ENCODE data around the gene ADD2.

Gene ADD2

GRCh38 chr2:70683455-70683854 lies 84.5 kb downstream of the ADD2 start:
- TF ChIP-seq GATA1 (IDR thresholded peaks at IDR 0.05; ENCODE audit: low read depth, low read length) (no peak), POLR2A (IDR thresholded peaks at IDR 0.05; ENCODE audit: low read length) (no peak)
- no peak for DNase-seq

GRCh38 chr2:70680735-70681134 lies 87.3 kb downstream of the ADD2 start:
- DNase-seq: no peak
- TF ChIP-seq POLR2A (IDR thresholded peaks at IDR 0.05; ENCODE audit: low read length): no peak
- no peak for TF ChIP-seq GATA1 (IDR thresholded peaks at IDR 0.05; ENCODE audit: low read depth, low read length)

- TF ChIP-seq GATA1 (IDR thresholded peaks at IDR 0.05; ENCODE audit: low read depth, low read length): no peak
- no peak for TF ChIP-seq POLR2A (IDR thresholded peaks at IDR 0.05; ENCODE audit: low read length)
- no peak for DNase-seq
Observed at GRCh38 chr2:70679259-70679658, 88.7 kb downstream of the ADD2 start.

- DNase-seq: no peak
- TF ChIP-seq POLR2A (IDR thresholded peaks at IDR 0.05; ENCODE audit: low read length) (no peak), GATA1 (IDR thresholded peaks at IDR 0.05; ENCODE audit: low read depth, low read length) (no peak)
Observed at GRCh38 chr2:70678576-70679143, 89.3 kb downstream of the ADD2 start.

GRCh38 chr2:70676301-70677035 lies 91.5 kb downstream of the ADD2 start:
- no peak for TF ChIP-seq POLR2A (IDR thresholded peaks at IDR 0.05; ENCODE audit: low read length)
- TF ChIP-seq GATA1 (IDR thresholded peaks at IDR 0.05; ENCODE audit: low read depth, low read length): no peak
- DNase-seq: no peak

- no peak for DNase-seq
- TF ChIP-seq POLR2A (IDR thresholded peaks at IDR 0.05; ENCODE audit: low read length): no peak
- TF ChIP-seq GATA1 (IDR thresholded peaks at IDR 0.05; ENCODE audit: low read depth, low read length): no peak
Observed at GRCh38 chr2:70675862-70676261, 92.1 kb downstream of the ADD2 start.

- no peak for DNase-seq
- no peak for TF ChIP-seq GATA1 (IDR thresholded peaks at IDR 0.05; ENCODE audit: low read depth, low read length)
- no peak for TF ChIP-seq POLR2A (IDR thresholded peaks at IDR 0.05; ENCODE audit: low read length)
Observed at GRCh38 chr2:70674636-70675430, 93.2 kb downstream of the ADD2 start.

- TF ChIP-seq POLR2A (IDR thresholded peaks at IDR 0.05; ENCODE audit: low read length) (no peak), GATA1 (IDR thresholded peaks at IDR 0.05; ENCODE audit: low read depth, low read length) (no peak)
- DNase-seq: no peak
Observed at GRCh38 chr2:70673041-70673647, 94.9 kb downstream of the ADD2 start.

- TF ChIP-seq POLR2A (IDR thresholded peaks at IDR 0.05; ENCODE audit: low read length) (no peak), GATA1 (IDR thresholded peaks at IDR 0.05; ENCODE audit: low read depth, low read length) (no peak)
- DNase-seq: no peak
Observed at GRCh38 chr2:70671092-70671675, 96.8 kb downstream of the ADD2 start.

- no peak for DNase-seq
- TF ChIP-seq GATA1 (IDR thresholded peaks at IDR 0.05; ENCODE audit: low read depth, low read length) (no peak), POLR2A (IDR thresholded peaks at IDR 0.05; ENCODE audit: low read length) (no peak)
Observed at GRCh38 chr2:70670626-70671025, 97.4 kb downstream of the ADD2 start.

- no peak for DNase-seq
- TF ChIP-seq GATA1 (IDR thresholded peaks at IDR 0.05; ENCODE audit: low read depth, low read length): no peak
Observed at GRCh38 chr2:70670202-70670601, 97.8 kb downstream of the ADD2 start.

GRCh38 chr2:70668911-70669310 lies 99.1 kb downstream of the ADD2 start:
- no peak for DNase-seq
- TF ChIP-seq POLR2A (IDR thresholded peaks at IDR 0.05; ENCODE audit: low read length): no peak
- no peak for TF ChIP-seq GATA1 (IDR thresholded peaks at IDR 0.05; ENCODE audit: low read depth, low read length)

GRCh38 chr2:70668432-70668831 lies 99.6 kb downstream of the ADD2 start:
- DNase-seq: no peak
- TF ChIP-seq POLR2A (IDR thresholded peaks at IDR 0.05; ENCODE audit: low read length) (no peak), GATA1 (IDR thresholded peaks at IDR 0.05; ENCODE audit: low read depth, low read length) (no peak)

GRCh38 chr2:70664525-70664924 lies 103.5 kb downstream of the ADD2 start:
- no peak for DNase-seq
- no peak for TF ChIP-seq GATA1 (IDR thresholded peaks at IDR 0.05; ENCODE audit: low read depth, low read length)
- TF ChIP-seq POLR2A (IDR thresholded peaks at IDR 0.05; ENCODE audit: low read length): no peak

All from erythroblast (primary cell).